Measurements from ENCODE around the gene RNU5D-1.

RNU5D-1 gene

DNA sequence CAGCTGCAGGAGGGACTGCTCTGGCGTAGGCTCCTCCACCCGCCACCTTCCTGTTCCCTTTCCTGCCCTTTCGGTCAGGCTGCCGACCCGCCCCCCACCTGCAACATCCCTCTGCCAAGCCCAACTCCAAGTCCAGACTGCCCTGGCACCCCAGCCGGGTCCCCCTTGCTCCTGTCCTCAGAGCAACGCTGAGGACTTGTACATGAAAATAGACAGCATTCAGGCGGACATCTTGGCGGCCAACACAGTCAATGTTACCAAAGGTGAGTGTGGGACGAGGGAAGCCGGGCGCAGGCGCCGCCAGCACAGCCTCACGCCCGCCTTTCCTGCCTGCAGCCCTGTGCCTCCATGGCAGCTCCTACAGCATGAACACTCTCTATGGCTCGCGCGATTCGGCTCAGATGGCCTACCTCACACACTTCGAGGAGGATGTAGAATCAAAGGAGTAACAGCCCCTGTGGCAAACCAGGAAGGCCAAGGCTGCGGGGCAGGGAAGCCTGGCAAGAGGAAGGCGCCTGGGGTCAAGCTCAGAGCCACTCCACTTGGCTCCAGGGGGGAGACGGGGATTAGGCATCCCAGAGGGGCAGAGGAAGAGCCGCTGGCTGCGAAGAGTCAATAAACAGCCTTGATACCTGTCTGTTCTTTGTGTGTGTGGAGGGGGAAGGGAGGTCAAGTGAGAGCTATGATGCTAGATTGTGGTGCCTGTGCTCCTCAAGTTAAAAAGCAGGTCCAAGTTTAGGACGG lies 5.8 kb downstream of the RNU5D-1 start:
- Histone ChIP-seq H3K27me3 (ENCODE audit: control insufficient read depth, insufficient read depth, low read length) (no peaks in the 10 kb centered on the region), H3K4me1 (ENCODE audit: control insufficient read depth, insufficient read depth, low read length) (no peaks in the 10 kb centered on the region), H3K4me3 (ENCODE audit: low read length) (no peak overlapping the region), H3K36me3 (ENCODE audit: control insufficient read depth, insufficient read depth, low read length) (no peaks in the 10 kb centered on the region), H3K27ac (ENCODE audit: low read length) (no peak overlapping the region), H3K9me3 (ENCODE audit: control insufficient read depth, insufficient read depth, low read length) (no peaks in the 10 kb centered on the region)
- no CpG with 5 or more reads among the region's 27 CpGs for WGBS (ENCODE audit: insufficient coverage, insufficient read length)
- DNase-seq (ENCODE audit: low read depth, low spot score): no peak

DNA sequence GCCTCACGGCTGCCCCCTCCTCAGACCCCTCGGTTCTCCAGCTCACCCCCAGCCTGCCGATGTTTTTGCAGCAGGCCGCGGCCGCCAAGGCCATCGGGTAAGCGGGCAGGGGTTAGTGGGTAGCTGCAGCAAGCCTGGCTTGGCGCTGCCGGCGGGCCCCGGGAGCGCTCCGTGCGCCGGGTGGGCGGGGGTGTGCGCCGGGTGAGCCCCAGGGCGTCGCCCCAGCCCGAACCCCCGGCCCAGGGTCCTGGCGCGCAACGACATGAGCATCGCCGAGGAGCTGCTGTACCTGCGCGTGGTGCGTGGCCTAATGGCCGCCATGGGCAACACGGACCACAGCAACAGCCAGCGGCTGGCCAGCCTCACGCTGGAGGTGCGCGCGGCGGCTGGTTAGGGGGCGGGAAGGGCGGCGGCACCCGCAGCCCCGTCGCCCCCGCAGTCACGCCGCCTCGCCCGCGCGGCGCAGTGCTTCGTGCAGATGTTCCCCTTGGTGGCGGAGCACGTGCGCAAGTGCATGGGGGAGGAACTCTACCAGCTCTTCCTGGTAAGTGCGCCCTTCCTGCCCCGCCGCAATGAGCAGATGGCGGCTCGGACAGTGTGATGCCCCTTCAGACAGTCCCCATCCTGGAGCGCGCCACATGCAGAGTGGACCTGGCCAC lies 6.5 kb downstream of the RNU5D-1 start:
- H3K9me3 ChIP-seq (ENCODE audit: control insufficient read depth, insufficient read depth, low read length): no peaks in the 10 kb centered on the region
- H3K36me3 ChIP-seq (ENCODE audit: control insufficient read depth, insufficient read depth, low read length): no peaks in the 10 kb centered on the region
- no CpG with 5 or more reads among the region's 64 CpGs for WGBS (ENCODE audit: insufficient coverage, insufficient read length)
- no peaks in the 10 kb centered on the region for H3K4me1 ChIP-seq (ENCODE audit: control insufficient read depth, insufficient read depth, low read length)
- H3K4me3 ChIP-seq (ENCODE audit: low read length): no peak overlapping the region
- H3K27me3 ChIP-seq (ENCODE audit: control insufficient read depth, insufficient read depth, low read length): no peaks in the 10 kb centered on the region
- DNase-seq (ENCODE audit: low read depth, low spot score): no peak
- no peak overlapping the region for H3K27ac ChIP-seq (ENCODE audit: low read length)

DNA sequence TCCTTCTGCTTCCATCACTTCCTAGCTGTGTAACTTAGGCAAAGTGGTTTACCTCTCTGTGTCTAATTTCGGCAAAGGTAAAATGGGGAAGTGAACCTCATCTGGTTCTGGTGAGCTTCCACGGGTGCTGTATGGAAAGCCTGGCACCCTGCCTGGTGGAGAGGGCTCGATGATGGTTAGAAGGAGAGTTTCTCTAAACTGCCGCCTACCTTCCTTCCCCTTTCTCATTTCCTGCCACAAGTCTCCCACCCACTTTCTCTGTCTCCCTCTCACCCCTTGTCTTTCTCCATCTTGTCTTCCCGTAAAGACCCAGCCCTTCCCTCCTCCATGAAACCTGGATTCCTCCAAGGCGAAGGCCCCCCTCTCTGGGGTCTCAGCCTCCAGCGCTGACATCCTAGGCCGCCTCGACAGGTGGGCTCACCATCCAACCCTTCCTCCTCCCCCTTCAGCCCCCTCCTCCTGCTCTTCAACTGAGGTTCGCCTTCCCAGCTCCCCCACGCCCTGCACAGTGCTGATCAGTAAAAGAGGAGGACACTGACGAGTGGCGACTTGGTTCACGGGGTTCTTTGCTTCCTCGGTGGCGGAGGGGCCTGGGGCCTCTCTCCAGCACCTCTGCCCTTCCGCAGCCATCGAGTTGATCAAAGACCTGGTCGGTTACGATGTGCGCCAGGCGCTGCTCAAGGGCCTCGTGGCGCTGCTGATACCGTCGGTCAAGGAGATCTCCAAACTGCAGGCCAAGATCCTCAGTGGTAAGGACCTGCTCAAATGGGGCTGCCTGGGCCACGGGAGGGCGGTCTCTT lies 7.3 kb downstream of the RNU5D-1 start:
- Histone ChIP-seq H3K27ac (ENCODE audit: low read length) (no peak overlapping the region), H3K36me3 (ENCODE audit: control insufficient read depth, insufficient read depth, low read length) (no peaks in the 10 kb centered on the region), H3K4me1 (ENCODE audit: control insufficient read depth, insufficient read depth, low read length) (no peaks in the 10 kb centered on the region), H3K27me3 (ENCODE audit: control insufficient read depth, insufficient read depth, low read length) (no peaks in the 10 kb centered on the region), H3K9me3 (ENCODE audit: control insufficient read depth, insufficient read depth, low read length) (no peaks in the 10 kb centered on the region), H3K4me3 (ENCODE audit: low read length) (no peak overlapping the region)
- DNase-seq (ENCODE audit: low read depth, low spot score): no peak
- WGBS (ENCODE audit: insufficient coverage, insufficient read length): no CpG with 5 or more reads among the region's 28 CpGs

DNA sequence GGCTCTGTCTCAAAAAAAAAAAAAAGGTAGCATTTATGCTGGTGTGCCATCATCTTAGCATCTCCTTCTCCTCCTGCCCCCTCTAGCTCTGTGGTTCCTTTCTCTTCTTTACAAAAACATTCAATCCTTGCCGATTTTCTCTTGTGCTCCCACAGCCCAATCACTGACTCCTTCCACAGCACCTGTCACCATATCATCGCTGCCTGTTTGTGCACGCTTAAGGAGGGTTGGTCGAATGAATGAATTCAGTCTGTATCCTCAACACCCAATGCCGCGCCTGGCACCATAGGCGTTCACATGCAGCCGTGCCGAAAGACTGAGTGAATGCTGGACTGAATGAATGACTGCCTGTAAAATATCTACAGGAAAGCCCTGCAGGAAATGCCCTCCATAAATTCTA lies 7.9 kb downstream of the RNU5D-1 start:
- Histone ChIP-seq H3K27ac (ENCODE audit: low read length) (no peak overlapping the region), H3K9me3 (ENCODE audit: control insufficient read depth, insufficient read depth, low read length) (no peaks in the 10 kb centered on the region), H3K27me3 (ENCODE audit: control insufficient read depth, insufficient read depth, low read length) (no peaks in the 10 kb centered on the region), H3K36me3 (ENCODE audit: control insufficient read depth, insufficient read depth, low read length) (no peaks in the 10 kb centered on the region), H3K4me1 (ENCODE audit: control insufficient read depth, insufficient read depth, low read length) (no peaks in the 10 kb centered on the region), H3K4me3 (ENCODE audit: low read length) (no peak overlapping the region)
- no peak for DNase-seq (ENCODE audit: low read depth, low spot score)
- no CpG with 5 or more reads among the region's 9 CpGs for WGBS (ENCODE audit: insufficient coverage, insufficient read length)

DNA sequence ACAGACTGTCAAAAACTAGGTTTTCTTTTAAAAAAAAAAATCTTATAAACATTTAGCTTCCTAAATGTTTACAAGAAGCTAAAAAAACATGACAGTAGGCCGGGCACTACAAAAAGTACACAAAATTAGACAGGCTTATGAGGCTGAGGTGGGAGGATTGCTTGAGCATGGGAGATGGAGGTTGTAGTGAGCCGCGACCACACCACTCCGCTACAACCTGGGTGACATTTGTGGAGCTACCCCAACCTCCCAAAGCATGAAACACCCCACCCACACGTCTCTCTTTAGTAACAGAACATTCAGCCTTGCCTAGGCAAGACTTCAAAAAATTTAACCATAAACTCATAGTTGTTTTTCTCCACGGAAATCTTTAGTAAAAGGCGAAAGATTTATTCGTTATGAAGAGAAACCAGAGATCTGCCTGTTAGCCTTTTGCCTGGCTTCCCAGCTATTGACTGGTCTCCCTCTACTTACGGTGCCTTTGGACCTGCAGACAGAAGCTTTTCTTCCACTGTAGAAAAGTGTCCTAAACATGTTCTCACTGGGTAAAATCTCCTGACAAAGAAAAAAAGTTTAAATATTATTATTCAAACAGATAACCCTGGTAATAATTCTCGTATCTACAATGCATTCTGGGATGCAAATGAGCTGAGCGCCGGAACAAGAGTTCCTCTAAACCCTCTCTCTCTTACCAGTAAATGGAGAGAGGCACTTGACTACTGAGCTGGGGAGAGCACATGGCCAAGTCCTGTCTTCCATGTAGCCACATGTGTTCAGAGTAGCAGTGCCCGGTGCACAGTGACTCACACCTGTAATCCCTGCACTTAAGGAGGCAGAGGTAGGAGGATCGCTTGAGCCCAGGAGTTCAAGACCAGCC lies 9.2 kb downstream of the RNU5D-1 start:
- H3K27me3 ChIP-seq (ENCODE audit: control insufficient read depth, insufficient read depth, low read length): no peaks in the 10 kb centered on the region
- H3K27ac ChIP-seq (ENCODE audit: low read length): no peak overlapping the region

DNA sequence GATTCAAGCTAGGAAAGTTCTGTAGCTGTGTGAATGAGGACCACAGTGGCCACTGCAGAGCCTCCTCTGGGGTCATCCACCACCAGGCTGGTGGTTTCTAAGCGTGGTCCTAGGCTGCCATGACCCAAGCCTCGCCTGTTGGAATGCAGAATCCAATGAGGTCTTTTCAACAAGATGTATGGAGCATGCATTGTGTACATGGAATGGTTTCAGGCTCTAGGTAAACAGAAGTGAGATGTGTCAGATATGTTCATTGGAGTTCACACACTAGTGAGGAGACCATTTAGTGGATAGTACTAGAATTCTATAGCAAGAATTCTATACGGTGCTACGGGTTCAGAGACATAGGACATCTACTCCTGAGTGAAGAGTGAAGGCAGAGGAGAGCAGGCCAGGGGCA lies 10.7 kb downstream of the RNU5D-1 start:
- Histone ChIP-seq H3K27ac (ENCODE audit: low read length) (no peak overlapping the region), H3K4me3 (ENCODE audit: low read length) (no peak overlapping the region), H3K27me3 (ENCODE audit: control insufficient read depth, insufficient read depth, low read length) (no peaks in the 10 kb centered on the region), H3K36me3 (ENCODE audit: control insufficient read depth, insufficient read depth, low read length) (no peaks in the 10 kb centered on the region), H3K9me3 (ENCODE audit: control insufficient read depth, insufficient read depth, low read length) (no peaks in the 10 kb centered on the region), H3K4me1 (ENCODE audit: control insufficient read depth, insufficient read depth, low read length) (no peaks in the 10 kb centered on the region)
- no peak for DNase-seq (ENCODE audit: low read depth, low spot score)
- no CpG with 5 or more reads among the region's 4 CpGs for WGBS (ENCODE audit: insufficient coverage, insufficient read length)

More for the DNA sequence above, 9.2 kb downstream of the RNU5D-1 start:
- Histone ChIP-seq H3K4me1 (ENCODE audit: control insufficient read depth, insufficient read depth, low read length) (no peaks in the 10 kb centered on the region), H3K9me3 (ENCODE audit: control insufficient read depth, insufficient read depth, low read length) (no peaks in the 10 kb centered on the region), H3K36me3 (ENCODE audit: control insufficient read depth, insufficient read depth, low read length) (no peaks in the 10 kb centered on the region), H3K4me3 (ENCODE audit: low read length) (no peak overlapping the region)
- WGBS (ENCODE audit: insufficient coverage, insufficient read length): no CpG with 5 or more reads among the region's 14 CpGs
- DNase-seq (ENCODE audit: low read depth, low spot score): peak; percentile 68

DNA sequence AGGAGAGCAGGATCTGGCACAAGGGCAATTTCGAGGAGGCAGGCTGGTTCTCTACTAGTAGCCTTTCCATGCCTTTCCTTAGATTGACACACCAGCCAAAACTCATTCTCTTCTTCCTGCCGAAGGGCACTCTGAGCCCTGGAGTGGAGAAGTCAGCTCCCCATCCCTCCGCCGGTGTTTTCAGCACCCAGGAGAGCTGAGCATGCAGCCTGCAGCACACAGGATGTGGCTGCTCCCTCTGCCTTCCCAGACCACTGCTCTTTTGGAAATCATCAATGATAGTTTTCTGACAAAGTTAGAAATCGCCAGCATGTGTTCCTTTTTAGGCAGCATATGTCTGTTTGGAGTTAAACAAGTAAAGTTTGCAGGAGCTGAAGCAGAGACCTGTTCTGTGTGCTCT lies 11.7 kb downstream of the RNU5D-1 start:
- Histone ChIP-seq H3K36me3 (ENCODE audit: control insufficient read depth, insufficient read depth, low read length) (no peaks in the 10 kb centered on the region), H3K27me3 (ENCODE audit: control insufficient read depth, insufficient read depth, low read length) (no peaks in the 10 kb centered on the region), H3K4me3 (ENCODE audit: low read length) (no peak overlapping the region), H3K4me1 (ENCODE audit: control insufficient read depth, insufficient read depth, low read length) (no peaks in the 10 kb centered on the region), H3K9me3 (ENCODE audit: control insufficient read depth, insufficient read depth, low read length) (no peaks in the 10 kb centered on the region), H3K27ac (ENCODE audit: low read length) (no peak overlapping the region)
- no CpG with 5 or more reads among the region's 5 CpGs for WGBS (ENCODE audit: insufficient coverage, insufficient read length)
- no peak for DNase-seq (ENCODE audit: low read depth, low spot score)

DNA sequence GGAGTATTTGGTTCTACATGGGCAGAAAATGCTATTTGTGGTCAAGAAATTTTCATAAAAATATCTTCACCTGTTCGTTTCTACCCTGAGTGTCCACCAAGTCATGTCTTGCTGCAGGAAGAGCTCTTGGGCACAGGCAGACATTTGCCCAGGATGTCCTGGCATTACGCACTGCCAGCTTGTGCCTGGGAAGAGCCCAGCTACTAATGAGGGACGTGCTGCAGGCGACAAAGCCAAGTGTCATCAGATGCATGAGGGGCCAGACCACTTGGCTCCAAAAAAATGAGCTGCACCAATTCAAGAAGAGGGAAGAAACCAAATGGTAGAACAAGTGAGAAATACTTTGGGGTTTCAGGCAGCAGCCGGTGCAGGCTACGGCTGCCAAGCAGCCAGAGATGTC lies 12.9 kb downstream of the RNU5D-1 start:
- H3K4me3 ChIP-seq (ENCODE audit: low read length): no peak overlapping the region
- H3K27me3 ChIP-seq (ENCODE audit: control insufficient read depth, insufficient read depth, low read length): no peaks in the 10 kb centered on the region
- H3K36me3 ChIP-seq (ENCODE audit: control insufficient read depth, insufficient read depth, low read length): no peaks in the 10 kb centered on the region
- H3K4me1 ChIP-seq (ENCODE audit: control insufficient read depth, insufficient read depth, low read length): no peaks in the 10 kb centered on the region
- no peak for DNase-seq (ENCODE audit: low read depth, low spot score)
- no peak overlapping the region for H3K27ac ChIP-seq (ENCODE audit: low read length)
- H3K9me3 ChIP-seq (ENCODE audit: control insufficient read depth, insufficient read depth, low read length): no peaks in the 10 kb centered on the region
- WGBS (ENCODE audit: insufficient coverage, insufficient read length): no CpG with 5 or more reads among the region's 6 CpGs

DNA sequence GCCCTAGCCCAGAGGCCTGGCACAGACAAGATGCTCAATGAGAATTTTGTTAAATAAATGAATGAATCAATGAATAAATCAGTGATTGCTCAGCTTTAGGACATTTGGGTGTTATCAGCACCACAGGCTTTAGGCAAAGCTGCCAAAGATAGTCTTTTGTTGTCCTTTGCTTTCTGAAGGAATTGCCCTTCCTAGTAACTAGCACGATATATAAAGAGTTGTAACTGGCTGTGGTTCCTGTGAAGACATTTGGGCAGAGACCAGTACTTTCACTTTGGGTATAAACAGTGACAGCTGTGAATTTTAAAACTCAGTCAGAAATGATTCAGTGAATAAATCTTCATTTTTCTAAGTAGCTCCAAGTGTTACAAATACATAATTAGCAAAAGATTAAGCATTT lies 13.3 kb downstream of the RNU5D-1 start:
- no peak overlapping the region for H3K27ac ChIP-seq (ENCODE audit: low read length)
- H3K36me3 ChIP-seq (ENCODE audit: control insufficient read depth, insufficient read depth, low read length): no peaks in the 10 kb centered on the region
- DNase-seq (ENCODE audit: low read depth, low spot score): no peak
- no CpG with 5 or more reads among the region's 1 CpG for WGBS (ENCODE audit: insufficient coverage, insufficient read length)
- no peaks in the 10 kb centered on the region for H3K9me3 ChIP-seq (ENCODE audit: control insufficient read depth, insufficient read depth, low read length)
- H3K4me1 ChIP-seq (ENCODE audit: control insufficient read depth, insufficient read depth, low read length): no peaks in the 10 kb centered on the region
- no peaks in the 10 kb centered on the region for H3K27me3 ChIP-seq (ENCODE audit: control insufficient read depth, insufficient read depth, low read length)
- no peak overlapping the region for H3K4me3 ChIP-seq (ENCODE audit: low read length)

DNA sequence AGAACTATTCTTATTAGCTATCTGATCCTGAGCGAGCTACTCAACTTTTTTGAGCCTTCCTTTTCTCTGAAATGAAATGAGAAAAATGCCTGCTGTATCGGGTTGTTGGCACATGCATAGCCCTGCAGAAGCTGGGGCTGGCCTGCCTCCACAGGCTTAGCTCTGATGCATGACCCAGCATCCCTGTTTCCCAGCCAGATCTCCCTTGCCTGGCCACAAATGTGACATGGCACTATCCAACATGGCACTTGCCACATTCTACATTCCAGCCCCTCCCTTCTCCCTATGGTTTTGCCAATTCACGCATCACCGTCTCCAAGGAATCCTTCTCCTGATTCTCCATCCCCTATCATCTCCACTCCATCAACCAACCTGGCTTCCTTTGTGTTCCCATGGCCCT lies 13.8 kb downstream of the RNU5D-1 start:
- no peaks in the 10 kb centered on the region for H3K4me1 ChIP-seq (ENCODE audit: control insufficient read depth, insufficient read depth, low read length)
- H3K27ac ChIP-seq (ENCODE audit: low read length): no peak overlapping the region
- WGBS (ENCODE audit: insufficient coverage, insufficient read length): no CpG with 5 or more reads among the region's 4 CpGs

More for the DNA sequence above, 13.8 kb downstream of the RNU5D-1 start:
- H3K36me3 ChIP-seq (ENCODE audit: control insufficient read depth, insufficient read depth, low read length): no peaks in the 10 kb centered on the region
- H3K27me3 ChIP-seq (ENCODE audit: control insufficient read depth, insufficient read depth, low read length): no peaks in the 10 kb centered on the region
- H3K9me3 ChIP-seq (ENCODE audit: control insufficient read depth, insufficient read depth, low read length): no peaks in the 10 kb centered on the region
- no peak for DNase-seq (ENCODE audit: low read depth, low spot score)
- no peak overlapping the region for H3K4me3 ChIP-seq (ENCODE audit: low read length)
